ENCODE results near the gene ISM1. TPM values are rescaled to one million over a fixed set of nuclear protein-coding genes. Genes with fewer than 3 reads are reported as not detected.
A peak's percentile ranks its signal among the peaks of the same experiment; 100 is the strongest.

Gene ISM1
- total and polyA plus RNA-seq, 2 experiments from 2014 or later, result 0.15 to 0.63 TPM

- TF ChIP-seq NANOG (IDR thresholded peaks at IDR 0.05; ENCODE audit: borderline replicate concordance) (no peak), EZH2phosphoT487 (IDR thresholded peaks at IDR 0.05; ENCODE audit: unreplicated experiment) (no peak), EZH2 (IDR thresholded peaks at IDR 0.05; ENCODE audit: low read depth, unreplicated experiment) (no peak), ZNF114 (CRISPR knock-in tag; IDR thresholded peaks at IDR 0.05) (no peak), JUNB (IDR thresholded peaks at IDR 0.05; ENCODE audit: unreplicated experiment) (no peak), STAT1 (IDR thresholded peaks at IDR 0.05; ENCODE audit: unreplicated experiment) (no peak)
Observed at GRCh38 chr20:13263451-13263850, 42.4 kb downstream of the ISM1 start (continued).

GRCh38 chr20:13264907-13265306 is 43.8 kb downstream of the ISM1 start:
- H4K20me1 ChIP-seq (replicated peaks; ENCODE audit: insufficient read depth), result no peaks in the 10 kb centered on the region; the same call in 1 of the 2 replicates
- ATAC-seq (no peak), DNase-seq (ENCODE audit: low spot score) (no peak)
- H3K4me3 ChIP-seq, result no peak overlapping the region
- H3K9me2 ChIP-seq (ENCODE audit: insufficient read depth), result peaks cover 6% of the 10 kb centered on the region; the same call in 1 of the 2 replicates
- H3K4me1 ChIP-seq (ENCODE audit: insufficient read depth), result no peaks in the 10 kb centered on the region
- no peak overlapping the region for H3K4me2 ChIP-seq
- Mint-ChIP-seq H3K36me3 (ENCODE audit: low read depth) (no peaks in the 10 kb centered on the region), H3K4me1 (no peaks in the 10 kb centered on the region), H3K27ac (no peak overlapping the region), H3K9me3 (no peaks in the 10 kb centered on the region), H3K27me3 (ENCODE audit: insufficient read depth, low read depth, poor library complexity) (no peaks in the 10 kb centered on the region), H3K4me3 (no peak overlapping the region)
- no peaks in the 10 kb centered on the region for H3F3A ChIP-seq (replicated peaks; ENCODE audit: low read depth)
- no peak for TF ChIP-seq ZNF114 (CRISPR knock-in tag; IDR thresholded peaks at IDR 0.05)
- H3K27me3 ChIP-seq (ENCODE audit: insufficient read depth), result no peaks in the 10 kb centered on the region
- H2AFZ ChIP-seq, result no peak overlapping the region
- H3K36me3 ChIP-seq (ENCODE audit: insufficient read depth), result no peaks in the 10 kb centered on the region
- H3K79me2 ChIP-seq (replicated peaks; ENCODE audit: insufficient read depth), result no peaks in the 10 kb centered on the region
- no peak overlapping the region for H3K27ac ChIP-seq (ENCODE audit: low read depth)

GRCh38 chr20:13265941-13266340 is 44.9 kb downstream of the ISM1 start:
- H3K4me2 ChIP-seq, result no peak overlapping the region
- no peaks in the 10 kb centered on the region for H3K27me3 ChIP-seq (ENCODE audit: insufficient read depth)
- Mint-ChIP-seq H3K36me3 (ENCODE audit: low read depth) (no peaks in the 10 kb centered on the region), H3K27ac (no peak overlapping the region), H3K4me3 (no peak overlapping the region), H3K27me3 (ENCODE audit: insufficient read depth, low read depth, poor library complexity) (no peaks in the 10 kb centered on the region), H3K9me3 (no peaks in the 10 kb centered on the region), H3K4me1 (no peaks in the 10 kb centered on the region)
- no peaks in the 10 kb centered on the region for H3K4me1 ChIP-seq (ENCODE audit: insufficient read depth)
- H3K27ac ChIP-seq (ENCODE audit: low read depth), result no peak overlapping the region
- no peak overlapping the region for H3K4me3 ChIP-seq
- no peaks in the 10 kb centered on the region; the same call in 1 of the 2 replicates for H4K20me1 ChIP-seq (replicated peaks; ENCODE audit: insufficient read depth)
- no peak overlapping the region; the same call in 1 of the 2 replicates for H2AFZ ChIP-seq
- TF ChIP-seq STAT1 (IDR thresholded peaks at IDR 0.05; ENCODE audit: unreplicated experiment) (no peak), ETS1 (IDR thresholded peaks at IDR 0.05) (0 out of 2 replicates have a peak, but pooled peaks have one; percentile 30)
- no peaks in the 10 kb centered on the region for H3F3A ChIP-seq (replicated peaks; ENCODE audit: low read depth)
- peak; percentile 30; the same call in 1 of the 3 replicates for ATAC-seq
- no peaks in the 10 kb centered on the region for H3K36me3 ChIP-seq (ENCODE audit: insufficient read depth)
- peaks cover 9% of the 10 kb centered on the region; the same call in 1 of the 2 replicates for H3K9me2 ChIP-seq (ENCODE audit: insufficient read depth)
- peak; percentile 51 for DNase-seq (ENCODE audit: low spot score)
- H3K79me2 ChIP-seq (replicated peaks; ENCODE audit: insufficient read depth), result no peaks in the 10 kb centered on the region

GRCh38 chr20:13267231-13267630 is 46.2 kb downstream of the ISM1 start:
- no peaks in the 10 kb centered on the region for H3F3A ChIP-seq (replicated peaks; ENCODE audit: low read depth)
- peaks cover 9% of the 10 kb centered on the region; the same call in 1 of the 2 replicates for H3K9me2 ChIP-seq (ENCODE audit: insufficient read depth)
- no peak overlapping the region for H3K4me3 Mint-ChIP-seq
- no peaks in the 10 kb centered on the region for H3K9me3 Mint-ChIP-seq
- H3K4me2 ChIP-seq, result no peak overlapping the region
- ATAC-seq (no peak), DNase-seq (ENCODE audit: low spot score) (no peak)
- H3K27ac Mint-ChIP-seq, result no peak overlapping the region
- H3K36me3 Mint-ChIP-seq (ENCODE audit: low read depth), result no peaks in the 10 kb centered on the region
- H3K79me2 ChIP-seq (replicated peaks; ENCODE audit: insufficient read depth), result no peaks in the 10 kb centered on the region
- no peak overlapping the region for H2AFZ ChIP-seq
- H3K36me3 ChIP-seq (ENCODE audit: insufficient read depth), result no peaks in the 10 kb centered on the region
- H3K4me1 ChIP-seq (ENCODE audit: insufficient read depth), result no peaks in the 10 kb centered on the region
- no peaks in the 10 kb centered on the region for H3K27me3 ChIP-seq (ENCODE audit: insufficient read depth)
- H3K27me3 Mint-ChIP-seq (ENCODE audit: insufficient read depth, low read depth, poor library complexity), result no peaks in the 10 kb centered on the region
- no peaks in the 10 kb centered on the region; the same call in 1 of the 2 replicates for H4K20me1 ChIP-seq (replicated peaks; ENCODE audit: insufficient read depth)
- H3K4me3 ChIP-seq, result no peak overlapping the region
- H3K27ac ChIP-seq (ENCODE audit: low read depth), result no peak overlapping the region
- H3K4me1 Mint-ChIP-seq, result no peaks in the 10 kb centered on the region
- no peak for TF ChIP-seq CREB1 (CRISPR knock-in tag; IDR thresholded peaks at IDR 0.05; ENCODE audit: low read depth)
- TF ChIP-seq JUNB (IDR thresholded peaks at IDR 0.05; ENCODE audit: unreplicated experiment), result no peak
- no peak for TF ChIP-seq ETS1 (IDR thresholded peaks at IDR 0.05)
- no peak for TF ChIP-seq POLR2AphosphoS5 (IDR thresholded peaks at IDR 0.05; ENCODE audit: low read depth)
- no peak for TF ChIP-seq EZH2phosphoT487 (IDR thresholded peaks at IDR 0.05; ENCODE audit: unreplicated experiment)
- no peak for TF ChIP-seq ZNF114 (CRISPR knock-in tag; IDR thresholded peaks at IDR 0.05)
- TF ChIP-seq NANOG (IDR thresholded peaks at IDR 0.05; ENCODE audit: borderline replicate concordance), result no peak
- TF ChIP-seq EZH2 (IDR thresholded peaks at IDR 0.05; ENCODE audit: low read depth, unreplicated experiment), result no peak
- TF ChIP-seq CTCF (conservative IDR thresholded peaks at IDR 0.05; ENCODE audit: low read depth in 2 of 2), result no peak
- TF ChIP-seq ZNF331 (CRISPR knock-in tag; IDR thresholded peaks at IDR 0.05; ENCODE audit: low read depth), result no peak
